Natural killer cell (primary cell): ENCODE results near the gene C4orf46. TPM values are rescaled to one million over a fixed set of nuclear protein-coding genes. Genes with fewer than 3 reads are reported as not detected.

Experiments used
- ATAC-seq, 3 donors: fragments of 150-1000 bp in 2 of 3; fragments of 200-7000 bp in 1 of 3; cut with Tn5 transposase; 1 replicate in 1 of 3; 2 replicates in 2 of 3; pipeline ENCODE4 v1.10.0; 2021; ENCODE audit warnings: mild to moderate bottlenecking in 2 of 3, moderate library complexity in 2 of 3
- DNase-seq, 2 donors: peaks; one replicate each; pipeline versions ENCODE4 v3.0.0 to v3.0.0-alpha.2; 2013 to 2021; ENCODE audit warnings: mixed read lengths in 1 of 2
- H3K27ac ChIP-seq: one replicate; pipeline ENCODE4 v1.5.1; 2013; ENCODE audit warnings: mild to moderate bottlenecking, low read length
- H3K27me3 ChIP-seq: one replicate; pipeline ENCODE4 v1.6.1; 2013; ENCODE audit warnings: low read length; ENCODE audit not compliant: control insufficient read depth, insufficient read depth
- H3K36me3 ChIP-seq: one replicate; pipeline ENCODE4 v1.6.1; 2013; ENCODE audit warnings: low read length; ENCODE audit not compliant: control insufficient read depth, insufficient read depth
- H3K4me1 ChIP-seq: one replicate; pipeline ENCODE4 v1.6.1; 2013; ENCODE audit warnings: low read length; ENCODE audit not compliant: control insufficient read depth, insufficient read depth
- H3K4me3 ChIP-seq: one replicate; pipeline ENCODE4 v1.5.1; 2013; ENCODE audit warnings: low read length
- H3K9me3 ChIP-seq: one replicate; pipeline ENCODE4 v1.6.1; 2013; ENCODE audit warnings: low read length; ENCODE audit not compliant: control insufficient read depth, insufficient read depth
- H3K27ac Mint-ChIP-seq, 2 donors: one replicate each; pipeline ENCODE4 v1.8.0; 2022; ENCODE audit warnings: mild to moderate bottlenecking in 2 of 2, mixed read lengths in 2 of 2, moderate library complexity in 1 of 2
- H3K27me3 Mint-ChIP-seq, 2 donors: one replicate each; pipeline ENCODE4 v1.8.0; 2022; ENCODE audit warnings: low read depth in 2 of 2, mixed read lengths in 2 of 2
- H3K36me3 Mint-ChIP-seq: one replicate; pipeline ENCODE4 v1.8.0; 2022; ENCODE audit warnings: mixed read lengths
- H3K4me1 Mint-ChIP-seq, 2 donors: one replicate each; pipeline ENCODE4 v1.8.0; 2022; ENCODE audit warnings: mixed read lengths in 2 of 2
- H3K4me3 Mint-ChIP-seq: one replicate; pipeline ENCODE4 v1.8.0; 2022; ENCODE audit warnings: mild to moderate bottlenecking, moderate library complexity, mixed read lengths
- H3K9me3 Mint-ChIP-seq, 2 donors: one replicate each; pipeline ENCODE4 v1.8.0; 2022; ENCODE audit warnings: mixed read lengths in 2 of 2
- intact Hi-C: fragments of 100-400 bp; cut with micrococcal nuclease; formaldehyde crosslinking; loops from one replicate; pipeline ENCODE4 v1.14.2; 2022
- total RNA-seq, 4 donors: library from RNA; stranded (reverse); fragments of 120-200 nt in 1 of 4; gene quantifications; one replicate each; pipeline versions ENCODE4 v1.2.3 to v1.2.4, GENCODE V29; 2013 to 2022
- TF ChIP-seq, protein P1 (sequence below): fragments of 200-600 bp; IDR thresholded peaks from one replicate; pipeline ENCODE4 v1.8.0; 2022; ENCODE audit warnings: antibody characterized with exemption

The C4orf46 gene
- total RNA-seq, 3 donors from 2014 or later (not counting 1 experiment from before 2014, with no cell fraction given): 9.7 to 15.3 (median 12.8) TPM

DNA sequence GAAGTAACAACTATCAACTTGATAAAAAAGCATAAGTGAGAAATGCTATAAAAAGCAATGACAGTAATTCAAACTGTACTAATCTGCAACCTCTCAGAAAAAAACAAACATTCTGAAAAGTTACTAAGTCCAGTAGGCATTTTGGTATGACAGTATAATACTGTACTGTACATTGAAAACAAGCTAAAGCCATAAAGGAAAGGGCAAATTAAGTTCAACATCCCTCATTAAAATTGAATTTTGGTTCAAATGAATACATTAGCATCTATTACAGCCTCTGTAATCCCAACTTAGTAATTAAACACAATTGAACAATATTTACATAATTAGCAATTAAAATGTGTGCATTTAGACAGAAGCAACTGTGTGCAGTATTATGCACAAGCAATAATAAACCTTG, 53.7 kb downstream of the C4orf46 start:
- no peaks in the 10 kb centered on the region for H3K9me3 ChIP-seq
- no peaks in the 10 kb centered on the region for H3K27me3 ChIP-seq
- intact Hi-C loops: no loop called here
- no peak overlapping the region for H3K4me3 ChIP-seq
- H3K27ac ChIP-seq: no peak overlapping the region
- no peaks in the 10 kb centered on the region for H3K4me1 ChIP-seq
- DNase-seq (no peak), ATAC-seq (no peak)
- H3K9me3 Mint-ChIP-seq: no peaks in the 10 kb centered on the region
- H3K4me1 Mint-ChIP-seq: no peaks in the 10 kb centered on the region
- H3K27me3 Mint-ChIP-seq: peaks cover 0 to 9% of the 10 kb centered on the region in 2 donors
- H3K36me3 Mint-ChIP-seq: no peaks in the 10 kb centered on the region
- no peaks in the 10 kb centered on the region for H3K36me3 ChIP-seq
- no peak overlapping the region for H3K27ac Mint-ChIP-seq
- H3K4me3 Mint-ChIP-seq: no peak overlapping the region
- TF ChIP-seq, protein P1, sequence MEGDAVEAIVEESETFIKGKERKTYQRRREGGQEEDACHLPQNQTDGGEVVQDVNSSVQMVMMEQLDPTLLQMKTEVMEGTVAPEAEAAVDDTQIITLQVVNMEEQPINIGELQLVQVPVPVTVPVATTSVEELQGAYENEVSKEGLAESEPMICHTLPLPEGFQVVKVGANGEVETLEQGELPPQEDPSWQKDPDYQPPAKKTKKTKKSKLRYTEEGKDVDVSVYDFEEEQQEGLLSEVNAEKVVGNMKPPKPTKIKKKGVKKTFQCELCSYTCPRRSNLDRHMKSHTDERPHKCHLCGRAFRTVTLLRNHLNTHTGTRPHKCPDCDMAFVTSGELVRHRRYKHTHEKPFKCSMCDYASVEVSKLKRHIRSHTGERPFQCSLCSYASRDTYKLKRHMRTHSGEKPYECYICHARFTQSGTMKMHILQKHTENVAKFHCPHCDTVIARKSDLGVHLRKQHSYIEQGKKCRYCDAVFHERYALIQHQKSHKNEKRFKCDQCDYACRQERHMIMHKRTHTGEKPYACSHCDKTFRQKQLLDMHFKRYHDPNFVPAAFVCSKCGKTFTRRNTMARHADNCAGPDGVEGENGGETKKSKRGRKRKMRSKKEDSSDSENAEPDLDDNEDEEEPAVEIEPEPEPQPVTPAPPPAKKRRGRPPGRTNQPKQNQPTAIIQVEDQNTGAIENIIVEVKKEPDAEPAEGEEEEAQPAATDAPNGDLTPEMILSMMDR: no peak

Other genes starting within 250 kb of the C4orf46 start
- gene RXFP1, start 150.0 kb downstream of the C4orf46 start, total RNA-seq: not detected
- 10 to 100 TPM; 20.3 to 36.7 (median 22.2) TPM for gene ETFDH, start 409 bp upstream of the C4orf46 start, total RNA-seq
- 10 to 100 TPM; 21.5 to 30.7 (median 21.8) TPM for gene PPID, start 51.5 kb upstream of the C4orf46 start, total RNA-seq
- 10 to 100 TPM; 19.4 to 22.6 (median 21.8) TPM for gene FNIP2, start 97.1 kb upstream of the C4orf46 start, total RNA-seq